WERI-Rb-1 (cell line): Measurements from ENCODE around the gene CEMIP.
A peak's percentile ranks its signal among the peaks of the same experiment; 100 is the strongest.

ENCODE experiments used
- DNase-seq: peaks from one replicate; pipeline ENCODE4 v3.0.0-alpha.2; 2020
- H3K27ac ChIP-seq: fragments of 250-450 bp; sonication (Bioruptor Pico); 2 replicates; pipeline ENCODE4 v1.5.1; 2020; ENCODE audit warnings: mild to moderate bottlenecking, moderate library complexity
- H3K27me3 ChIP-seq: fragments of 250-450 bp; sonication (Bioruptor Pico); 2 replicates; pipeline ENCODE4 v1.5.1; 2021; ENCODE audit warnings: mild to moderate bottlenecking, low read depth, moderate library complexity; ENCODE audit not compliant: insufficient read depth, severe bottlenecking
- H3K36me3 ChIP-seq: fragments of 250-450 bp; sonication (Bioruptor Pico); 2 replicates; pipeline ENCODE4 v1.5.1; 2020; ENCODE audit warnings: mild to moderate bottlenecking, moderate library complexity
- H3K4me3 ChIP-seq: 2 replicates; pipeline ENCODE4 v1.5.1; 2011; ENCODE audit warnings: low read depth, mild to moderate bottlenecking, control low read depth, low read length
- H3K9me3 ChIP-seq: fragments of 250-450 bp; sonication (Bioruptor Pico); 2 replicates; pipeline ENCODE4 v1.5.1; 2021; ENCODE audit warnings: mild to moderate bottlenecking, moderate library complexity; ENCODE audit not compliant: severe bottlenecking
- CTCF ChIP-seq: IDR thresholded peaks from 2 replicates; pipeline ENCODE4 v1.5.1; 2011; ENCODE audit warnings: low read depth, mild to moderate bottlenecking, control low read depth, inconsistent platforms, low read length

The CEMIP gene

GRCh38 chr15:81000624-81001151, 221.5 kb downstream of the CEMIP start, which contains the start of gene TLNRD1:
Gene TLNRD1, plus strand, starts transcription at chr15:81000923. Its CDS starts 1,349 bp downstream, at chr15:81002272.
- Histone ChIP-seq H3K4me3 (peak within 1 kb of the TSS; percentile 83), H3K9me3 (no peaks in the 10 kb centered on the region), H3K27ac (peak within 1 kb of the TSS; percentile 91), H3K27me3 (no peaks in the 10 kb centered on the region), H3K36me3 (peaks cover 20% of the 10 kb centered on the region)
- TF ChIP-seq CTCF, result no peak
- peak; percentile 93 for DNase-seq
